EL (cell line): ENCODE results near the gene MCF2L2.

Experiments
- DNase-seq: peaks from one replicate; pipeline ENCODE4 v3.0.0-alpha.2; 2016

The MCF2L2 gene

DNA sequence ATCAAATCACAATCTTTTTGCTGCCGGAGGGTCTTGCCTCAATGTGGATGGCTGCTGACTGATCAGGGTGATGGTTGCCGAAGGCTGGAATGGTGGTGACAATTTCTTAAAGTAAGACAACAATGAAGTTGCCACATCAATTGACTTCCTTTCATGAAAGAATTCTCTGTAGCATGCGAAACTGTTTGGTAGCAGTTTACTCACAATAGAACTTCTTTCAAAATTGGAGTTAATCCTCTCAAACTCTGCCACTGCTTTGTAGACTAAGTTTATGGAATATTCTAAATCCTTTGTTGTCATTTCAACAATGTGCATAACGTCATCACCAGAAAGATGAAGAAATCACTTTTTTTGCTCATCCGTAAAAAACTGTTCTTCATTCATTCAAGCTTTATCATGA lies 109.5 kb downstream of the MCF2L2 start:
- no peak for DNase-seq

DNA sequence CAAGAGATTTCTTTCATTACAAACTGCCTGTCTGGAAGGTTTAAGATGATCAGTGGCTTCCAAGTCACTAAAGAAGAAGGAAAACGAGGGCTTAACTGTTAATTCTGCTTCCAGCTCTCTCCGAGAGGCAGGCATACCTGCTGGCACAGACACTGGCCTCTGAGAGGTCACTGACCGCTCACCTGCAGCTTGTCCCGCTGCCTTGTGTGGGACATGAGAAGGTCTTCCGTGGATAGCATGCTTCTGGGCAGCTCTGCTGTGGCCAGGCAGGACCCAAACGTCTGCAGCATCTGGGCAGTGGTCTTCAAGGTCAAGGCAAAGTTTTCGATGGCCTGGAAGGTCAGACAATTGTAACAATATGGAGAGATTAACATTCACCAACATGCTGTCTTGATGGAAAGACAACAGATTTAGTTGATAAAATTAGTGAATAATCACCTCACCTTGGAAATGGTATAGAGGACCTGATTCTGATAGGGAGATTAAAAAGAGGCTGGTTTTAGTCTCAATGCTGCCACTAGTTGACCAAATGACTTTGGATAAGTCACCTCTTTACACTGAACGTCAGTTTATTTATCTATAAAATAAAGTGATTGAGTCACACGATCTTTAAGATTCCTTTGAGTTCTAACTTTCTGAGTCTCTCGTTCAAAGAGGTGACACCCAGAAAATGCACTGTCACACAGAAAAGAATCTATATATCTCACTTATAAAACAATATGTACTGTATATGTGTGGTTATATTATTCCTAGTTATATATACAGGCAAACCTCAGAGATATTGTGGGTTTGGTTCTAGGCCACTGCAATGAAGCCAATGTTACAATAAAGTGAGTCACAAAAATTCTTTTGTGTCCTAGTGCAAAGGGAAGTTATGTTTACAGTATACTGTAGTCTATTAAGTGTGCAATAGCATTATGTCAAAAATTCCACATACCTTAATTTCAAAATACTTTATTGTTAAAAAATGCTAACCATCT lies 110.2 kb downstream of the MCF2L2 start:
- peak; percentile 51 for DNase-seq

DNA sequence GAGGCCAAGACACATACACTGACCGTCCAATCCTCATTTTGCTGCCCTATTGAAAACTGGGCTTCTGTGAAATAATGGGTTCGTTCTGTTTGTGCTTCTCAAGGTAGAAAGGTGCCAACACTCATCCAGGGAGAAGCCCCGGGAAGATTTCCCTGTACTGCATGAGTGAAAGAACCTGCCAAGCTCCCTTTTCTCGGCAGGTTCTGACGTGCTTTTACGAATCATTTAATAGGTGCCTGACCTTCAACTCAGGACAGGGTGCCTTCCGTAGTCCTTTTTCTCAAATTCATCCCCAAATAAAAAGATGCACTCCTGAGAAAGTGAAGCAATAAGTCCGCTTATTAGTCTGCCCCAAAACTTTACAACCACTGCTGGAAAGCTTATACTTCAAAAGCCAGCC lies 111.1 kb downstream of the MCF2L2 start:
- no peak for DNase-seq

GRCh38 chr3:183315739-183316138 lies 112.7 kb downstream of the MCF2L2 start:
- DNase-seq: no peak

DNA sequence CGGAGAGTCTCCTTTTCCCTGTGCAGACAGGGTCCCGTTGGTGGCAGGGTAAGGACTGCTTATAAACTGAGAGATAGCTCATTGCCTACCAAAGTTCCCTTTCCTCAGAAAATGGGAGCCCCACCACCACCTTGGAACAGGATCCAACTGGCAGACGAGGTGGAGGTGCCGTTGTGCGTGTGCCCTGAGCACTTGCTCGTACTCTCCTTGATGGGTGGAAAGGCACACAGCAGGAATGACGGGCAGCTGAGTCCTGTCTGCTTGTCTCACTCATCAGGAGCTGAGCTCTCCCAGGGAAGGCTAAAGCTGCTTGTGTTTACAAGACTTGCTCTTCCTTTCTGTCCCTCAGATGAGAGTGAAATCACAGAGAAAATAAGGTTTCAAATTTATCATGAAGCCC lies 114.7 kb downstream of the MCF2L2 start:
- no peak for DNase-seq

- DNase-seq: no peak
Measured at GRCh38 chr3:183313351-183313750, 115.1 kb downstream of the MCF2L2 start.

GRCh38 chr3:183312433-183312832 lies 116.0 kb downstream of the MCF2L2 start:
- DNase-seq: no peak

- DNase-seq: no peak
Measured at GRCh38 chr3:183310936-183311335, 117.5 kb downstream of the MCF2L2 start.

DNA sequence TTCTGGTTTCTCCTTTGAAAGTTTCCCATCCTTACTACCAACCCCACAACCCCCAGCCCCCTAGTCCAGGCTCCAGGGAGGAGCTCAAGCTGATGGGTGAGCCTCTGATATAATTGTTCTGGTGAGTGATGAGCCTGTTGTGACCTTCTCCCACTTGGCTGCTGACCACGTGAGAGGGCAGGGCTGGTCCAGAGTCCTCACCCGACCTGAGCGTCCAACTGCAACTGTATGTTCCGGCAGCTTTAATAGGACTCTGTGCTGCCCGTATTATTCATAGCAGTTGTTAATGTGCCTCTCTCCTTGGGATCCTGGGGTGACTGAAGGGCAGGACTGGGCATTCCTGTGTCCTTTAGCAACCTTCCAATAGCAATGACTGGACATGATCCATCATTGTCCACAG lies 119.1 kb downstream of the MCF2L2 start:
- no peak for DNase-seq

GRCh38 chr3:183308751-183309150 lies 119.7 kb downstream of the MCF2L2 start:
- DNase-seq: no peak

DNA sequence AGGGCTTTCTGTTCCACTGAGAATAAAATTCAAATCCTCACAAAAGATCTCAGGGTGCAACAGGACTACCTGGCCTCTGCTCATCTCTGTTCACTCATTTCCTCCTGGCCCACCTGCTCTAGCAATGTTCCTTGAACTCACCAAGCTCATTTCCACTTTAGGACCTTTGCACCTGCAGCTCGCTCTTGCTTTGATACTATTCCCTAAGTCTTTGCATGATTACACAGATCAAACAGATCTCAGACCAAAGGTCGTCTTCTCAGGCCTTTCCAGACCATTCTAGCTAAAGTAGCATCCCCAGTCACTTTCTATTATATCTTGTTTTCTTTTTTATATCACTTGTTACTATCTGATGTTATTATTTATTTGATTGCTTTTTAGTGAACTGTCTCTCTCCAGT lies 120.7 kb downstream of the MCF2L2 start:
- no peak for DNase-seq

- DNase-seq: peak; percentile 54
Measured at GRCh38 chr3:183306798-183307671, 121.4 kb downstream of the MCF2L2 start.

DNA sequence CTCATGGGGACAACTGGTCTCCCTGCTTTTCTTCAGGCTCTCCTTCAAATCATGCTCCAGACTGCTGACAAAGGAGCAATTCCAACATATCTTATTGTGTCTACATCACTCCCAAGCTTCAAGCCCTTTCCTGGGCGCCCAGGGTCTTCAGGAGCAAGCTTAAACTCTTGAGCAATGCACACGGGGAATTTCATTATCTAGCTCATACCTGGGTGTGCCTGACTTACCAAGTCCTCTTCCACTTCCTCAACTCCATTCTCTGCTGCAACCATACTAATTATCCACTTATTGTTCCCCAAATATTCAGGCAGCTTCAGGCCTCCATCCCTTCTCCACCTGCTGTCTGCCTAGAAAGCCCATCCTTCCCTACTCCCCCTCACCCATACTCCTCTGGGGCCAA lies 124.7 kb downstream of the MCF2L2 start:
- DNase-seq: no peak

- peak; percentile 31 for DNase-seq
Measured at GRCh38 chr3:183301937-183302580, 126.4 kb downstream of the MCF2L2 start.

- peak; percentile 64 for DNase-seq
Measured at GRCh38 chr3:183300996-183301562, 127.3 kb downstream of the MCF2L2 start.

DNA sequence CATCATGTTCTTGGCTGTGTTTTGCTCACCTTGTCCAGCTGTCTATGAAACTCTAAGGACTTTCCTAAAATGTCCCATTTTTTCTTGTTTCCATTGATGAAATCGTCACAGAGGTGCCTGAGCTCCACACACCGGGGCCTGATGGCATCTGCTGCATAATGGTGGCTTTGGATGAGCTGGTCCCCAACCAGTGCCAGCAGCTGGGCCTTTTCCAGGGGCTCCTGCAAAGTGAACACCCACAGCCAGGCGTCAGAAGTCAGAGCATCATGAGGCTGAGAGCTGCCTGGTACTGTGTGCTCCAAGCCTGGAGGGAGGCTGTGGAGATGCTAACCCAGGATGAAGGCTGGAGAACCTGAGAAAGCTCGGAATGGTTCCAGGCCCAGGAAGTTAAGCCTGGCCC lies 128.4 kb downstream of the MCF2L2 start:
- no peak for DNase-seq

DNA sequence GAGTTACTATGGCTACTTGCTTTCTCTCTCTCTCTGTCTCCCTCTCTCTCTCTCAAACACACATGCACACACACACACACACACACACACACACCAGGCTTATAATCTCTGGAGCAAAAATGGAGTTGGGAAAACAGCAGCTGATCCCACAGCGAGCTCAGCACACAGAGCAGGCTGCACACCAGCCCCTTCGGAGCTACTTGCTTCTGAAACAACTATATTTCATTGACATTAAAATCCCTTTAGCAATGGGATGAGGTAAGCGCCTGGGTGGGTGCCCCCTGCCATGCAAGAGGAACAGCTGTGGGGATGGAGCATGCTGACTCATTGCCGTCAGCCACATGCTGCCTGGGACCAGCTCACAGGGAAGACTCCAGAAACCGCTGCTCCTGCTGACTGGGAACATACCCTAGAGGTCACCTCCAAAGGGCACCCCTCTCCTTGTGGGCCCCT lies 129.7 kb downstream of the MCF2L2 start:
- DNase-seq: peak; percentile 91

- no peak for DNase-seq
Measured at GRCh38 chr3:183296944-183297343, 131.5 kb downstream of the MCF2L2 start.

DNA sequence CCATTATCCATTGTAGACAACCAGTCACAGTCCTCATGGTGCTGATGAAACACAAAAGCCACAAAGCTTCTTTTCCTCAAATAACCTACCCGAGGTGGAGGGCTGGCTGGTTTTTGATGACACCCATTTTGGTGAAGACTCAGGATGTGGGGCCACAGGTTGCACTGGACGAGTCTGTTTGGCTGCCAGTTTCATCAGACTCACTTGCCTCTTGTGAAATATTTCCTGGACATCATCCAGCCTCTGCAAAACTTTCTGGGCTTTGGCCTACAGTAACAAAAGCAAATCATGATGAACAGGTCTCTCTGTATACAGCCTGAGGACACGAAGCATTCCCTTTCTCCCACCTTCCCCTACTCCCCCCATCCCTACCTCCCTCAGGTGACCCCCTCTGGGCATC lies 133.2 kb downstream of the MCF2L2 start:
- DNase-seq: peak; percentile 83

GRCh38 chr3:183293966-183294365 lies 134.5 kb downstream of the MCF2L2 start:
- no peak for DNase-seq

DNA sequence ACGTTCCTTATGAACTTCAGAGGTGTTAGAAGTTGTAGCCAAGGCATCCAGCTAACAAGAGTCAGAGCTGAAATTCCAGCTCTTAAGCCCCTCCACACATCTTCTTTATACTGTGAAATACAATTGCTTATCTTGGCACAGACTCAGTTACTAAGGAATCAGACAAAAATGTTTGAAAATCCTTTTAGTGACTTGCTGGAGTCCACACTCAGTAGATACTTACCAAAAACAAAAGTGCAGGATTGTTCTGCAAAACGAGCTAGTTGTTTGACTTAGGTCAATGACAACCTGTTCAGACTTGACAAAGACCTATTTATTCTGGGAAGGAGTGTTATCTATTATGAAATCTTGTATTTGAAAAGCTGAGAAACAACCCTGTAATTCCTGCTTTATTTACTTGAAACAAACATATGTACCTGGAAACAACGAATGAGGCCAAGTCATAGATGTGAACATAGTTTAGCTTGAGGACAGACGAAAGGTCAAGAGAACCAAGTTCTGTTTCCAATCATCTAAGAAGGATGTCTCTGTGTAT lies 136.9 kb downstream of the MCF2L2 start:
- peak; percentile 39 for DNase-seq

DNA sequence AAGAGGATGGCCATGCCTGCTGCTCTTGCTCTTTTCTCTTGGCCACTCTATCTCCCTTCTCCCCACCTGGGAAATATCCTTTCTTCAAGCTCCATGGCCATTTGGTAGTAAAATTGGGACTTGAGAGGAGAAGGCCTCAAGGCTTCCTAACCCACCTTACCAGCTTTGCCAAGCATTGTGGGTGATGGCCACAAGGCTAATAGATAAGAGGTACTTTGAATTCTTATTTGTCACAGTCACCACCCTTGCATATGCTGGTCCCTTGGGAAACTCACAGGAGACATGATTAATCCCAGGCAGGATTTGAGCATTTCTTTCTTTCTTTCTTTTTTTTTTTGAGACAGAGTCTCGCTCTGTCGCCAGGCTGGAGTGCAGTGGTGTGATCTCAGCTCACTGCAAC lies 138.2 kb downstream of the MCF2L2 start:
- no peak for DNase-seq
